Lung microvascular endothelial cell (primary cell): ENCODE data around the gene TBX3. TPM values are rescaled to one million over a fixed set of nuclear protein-coding genes. Genes with fewer than 3 reads are reported as not detected.

Experiments used
- DNase-seq, 2 donors: peaks; one replicate each; pipeline versions ENCODE4 v3.0.0 to v3.0.0-alpha.2; 2010; ENCODE audit warnings: low read depth in 2 of 2
- total RNA-seq: library from RNA; depleted of rRNA; stranded (reverse); fragments of >200 nt; gene quantifications from 2 replicates; pipeline ENCODE4 v1.2.1, GENCODE V29; 2014

Gene TBX3
- total RNA-seq, 1 donor from 2014 or later: 0.99 TPM

GRCh38 chr12:114627393-114627792, 56.6 kb downstream of the TBX3 start:
- no peak for DNase-seq

- DNase-seq: peak; percentile 31 to 67
These were observed 58.6 kb downstream of the TBX3 start for GRCh38 chr12:114625294-114625851.

- no peak for DNase-seq
These were observed 60.2 kb downstream of the TBX3 start for GRCh38 chr12:114623737-114624136.
